Brain microvascular endothelial cell (primary cell): Measurements from ENCODE around the gene IRF9.

Experiments
- DNase-seq: peaks from one replicate; pipeline ENCODE4 v3.0.0-alpha.2; 2020
- H3K27ac ChIP-seq: fragments of 250-450 bp; sonication (Bioruptor Pico); 2 replicates; pipeline ENCODE4 v1.5.1; 2020; ENCODE audit warnings: mild to moderate bottlenecking, moderate library complexity
- H3K27me3 ChIP-seq: fragments of 250-450 bp; sonication (Bioruptor Pico); replicated peaks from 2 replicates; pipeline ENCODE4 v1.5.1; 2020; ENCODE audit warnings: mild to moderate bottlenecking
- H3K36me3 ChIP-seq: fragments of 250-450 bp; sonication (Bioruptor Pico); replicated peaks from 2 replicates; pipeline ENCODE4 v1.5.1; 2020; ENCODE audit warnings: mild to moderate bottlenecking
- H3K4me3 ChIP-seq: 2 replicates; pipeline ENCODE4 v1.5.1; 2011; ENCODE audit warnings: low read depth, mild to moderate bottlenecking, control low read depth, low read length, moderate library complexity
- CTCF ChIP-seq: IDR thresholded peaks from 2 replicates; pipeline ENCODE4 v1.5.1; 2011; ENCODE audit warnings: low read depth, mild to moderate bottlenecking, moderate library complexity, low read length, control low read depth, inconsistent platforms; ENCODE audit errors: missing control alignments
- in situ Hi-C: cut with HindIII; loops from 2 replicates; pipeline ENCODE4 v1.10.0; 2017; ENCODE audit warnings: low sequenced_read_pairs, low pct_ligation_motif_present

The IRF9 gene

GRCh38 chr14:24177041-24177825 lies 16.2 kb downstream of the IRF9 start:
- no peak overlapping the region for H3K27ac ChIP-seq
- H3K27me3 ChIP-seq = no peaks in the 10 kb centered on the region
- in situ Hi-C loops = no loop called here
- H3K36me3 ChIP-seq = peaks cover 49% of the 10 kb centered on the region
- DNase-seq = no peak
- no peak for TF ChIP-seq CTCF
- no peak overlapping the region for H3K4me3 ChIP-seq

- no peaks in the 10 kb centered on the region for H3K27me3 ChIP-seq
- no peak overlapping the region for H3K27ac ChIP-seq
- in situ Hi-C loops = no loop called here
- no peak for DNase-seq
- TF ChIP-seq CTCF = no peak
- no peak overlapping the region for H3K4me3 ChIP-seq
- peaks cover 56% of the 10 kb centered on the region for H3K36me3 ChIP-seq
Measured at GRCh38 chr14:24177891-24178290, 16.8 kb downstream of the IRF9 start.

GRCh38 chr14:24178399-24179178 lies 17.5 kb downstream of the IRF9 start:
- no peak for TF ChIP-seq CTCF
- Histone ChIP-seq H3K27me3 (no peaks in the 10 kb centered on the region), H3K27ac (no peak overlapping the region), H3K36me3 (peaks cover 61% of the 10 kb centered on the region), H3K4me3 (no peak overlapping the region)
- in situ Hi-C loops = no loop called here
- DNase-seq = no peak

- Histone ChIP-seq H3K27ac (no peak overlapping the region), H3K27me3 (no peaks in the 10 kb centered on the region), H3K36me3 (peaks cover 67% of the 10 kb centered on the region), H3K4me3 (no peak overlapping the region)
- no peak for DNase-seq
- in situ Hi-C loops = no loop called here
- TF ChIP-seq CTCF = no peak
Measured at GRCh38 chr14:24179294-24179960, 18.4 kb downstream of the IRF9 start.

- TF ChIP-seq CTCF = no peak
- peaks cover 73% of the 10 kb centered on the region for H3K36me3 ChIP-seq
- H3K27ac ChIP-seq = no peak overlapping the region
- peak; percentile 20 for DNase-seq
- in situ Hi-C loops = no loop called here
- H3K27me3 ChIP-seq = no peaks in the 10 kb centered on the region
- no peak overlapping the region for H3K4me3 ChIP-seq
Measured at GRCh38 chr14:24179961-24180796, 19.1 kb downstream of the IRF9 start.
